ENCODE results near the gene GPR61. TPM values are rescaled to one million over a fixed set of nuclear protein-coding genes. Genes with fewer than 3 reads are reported as not detected.

The GPR61 gene
- total RNA-seq, 1 donor from 2014 or later: not detected

- no peak for DNase-seq
- intact Hi-C loops (cut with micrococcal nuclease): no loop called here
- Mint-ChIP-seq H3K27me3 (no peaks in the 10 kb centered on the region), H3K4me3 (no peak overlapping the region), H3K36me3 (ENCODE audit: low read depth) (peaks cover 56% of the 10 kb centered on the region), H3K27ac (no peak overlapping the region), H3K4me1 (peaks cover 2% of the 10 kb centered on the region), H3K9me3 (no peaks in the 10 kb centered on the region)
Observed at GRCh38 chr1:109586055-109586454, 46.4 kb downstream of the GPR61 start.

GRCh38 chr1:109589177-109589576, 49.5 kb downstream of the GPR61 start:
- Mint-ChIP-seq H3K4me3 (no peak overlapping the region), H3K27me3 (no peaks in the 10 kb centered on the region), H3K27ac (no peak overlapping the region), H3K4me1 (peaks cover 2% of the 10 kb centered on the region), H3K9me3 (no peaks in the 10 kb centered on the region), H3K36me3 (ENCODE audit: low read depth) (peaks cover 62% of the 10 kb centered on the region)
- DNase-seq: no peak
- intact Hi-C loops (cut with micrococcal nuclease): no loop called here

GRCh38 chr1:109589679-109590078, 50.0 kb downstream of the GPR61 start:
- H3K27ac Mint-ChIP-seq: no peak overlapping the region
- no peaks in the 10 kb centered on the region for H3K9me3 Mint-ChIP-seq
- no peak overlapping the region for H3K4me3 Mint-ChIP-seq
- H3K4me1 Mint-ChIP-seq: peaks cover 1% of the 10 kb centered on the region
- no peak for DNase-seq
- H3K27me3 Mint-ChIP-seq: no peaks in the 10 kb centered on the region
- intact Hi-C loops (cut with micrococcal nuclease): no loop called here
- peaks cover 62% of the 10 kb centered on the region for H3K36me3 Mint-ChIP-seq (ENCODE audit: low read depth)

- H3K36me3 Mint-ChIP-seq (ENCODE audit: low read depth): peaks cover 59% of the 10 kb centered on the region
- H3K4me3 Mint-ChIP-seq: no peak overlapping the region
- DNase-seq: no peak
- intact Hi-C loops (cut with micrococcal nuclease): no loop called here
- H3K9me3 Mint-ChIP-seq: no peaks in the 10 kb centered on the region
- H3K4me1 Mint-ChIP-seq: no peaks in the 10 kb centered on the region
- H3K27me3 Mint-ChIP-seq: no peaks in the 10 kb centered on the region
- no peak overlapping the region for H3K27ac Mint-ChIP-seq
Observed at GRCh38 chr1:109592916-109593315, 53.2 kb downstream of the GPR61 start.

GRCh38 chr1:109595531-109595930, 55.9 kb downstream of the GPR61 start:
- Mint-ChIP-seq H3K4me3 (no peak overlapping the region), H3K9me3 (no peaks in the 10 kb centered on the region), H3K27me3 (no peaks in the 10 kb centered on the region), H3K27ac (no peak overlapping the region), H3K4me1 (peaks cover 2% of the 10 kb centered on the region), H3K36me3 (ENCODE audit: low read depth) (peaks cover 57% of the 10 kb centered on the region)
- intact Hi-C loops (cut with micrococcal nuclease): no loop called here
- no peak for DNase-seq

Other genes starting within 250 kb of the GPR61 start
- not detected in 2 replicates for gene MYBPHL, start 232.9 kb upstream of the GPR61 start, total RNA-seq
- 1.2 and 1.4 TPM in 2 replicates for gene SORT1, start 142.0 kb upstream of the GPR61 start, total RNA-seq
- 262 and 270 TPM in 2 replicates for gene PSMA5, start 113.4 kb upstream of the GPR61 start, total RNA-seq
- 0.07 TPM in 1 of 2 replicates, not detected in the other for gene SYPL2, start 73.3 kb upstream of the GPR61 start, total RNA-seq
- 15.1 and 15.6 TPM in 2 replicates for gene ATXN7L2, start 56.0 kb upstream of the GPR61 start, total RNA-seq
- gene CYB561D1, start 45.8 kb upstream of the GPR61 start, total RNA-seq: 11.3 and 13.1 TPM in 2 replicates
- gene AMIGO1, start 30.1 kb upstream of the GPR61 start, total RNA-seq: 1.1 TPM in 2 replicates
- 8.7 and 8.8 TPM in 2 replicates for gene GNAI3, start 8.7 kb downstream of the GPR61 start, total RNA-seq
- gene GNAT2, start 79.7 kb downstream of the GPR61 start, total RNA-seq: 0.33 TPM in 2 replicates
- 92.2 and 97.8 TPM in 2 replicates for gene AMPD2, start 80.0 kb downstream of the GPR61 start, total RNA-seq
- gene GSTM4, start 116.2 kb downstream of the GPR61 start, total RNA-seq: 6.8 and 9.9 TPM in 2 replicates
- gene GSTM2, start 128.2 kb downstream of the GPR61 start, total RNA-seq: 17.5 and 18.4 TPM in 2 replicates
- gene GSTM1, start 147.9 kb downstream of the GPR61 start, total RNA-seq: 92.2 and 94.2 TPM in 2 replicates
- gene GSTM5, start 172.4 kb downstream of the GPR61 start, total RNA-seq: 0.07 TPM in 1 of 2 replicates, not detected in the other
- gene GSTM3, start 201.2 kb downstream of the GPR61 start, total RNA-seq: 12.4 and 13.0 TPM in 2 replicates
- gene EPS8L3, start 224.1 kb downstream of the GPR61 start, total RNA-seq: not detected in 2 replicates